Measurements from ENCODE around the gene GDF2.

The GDF2 gene

DNA sequence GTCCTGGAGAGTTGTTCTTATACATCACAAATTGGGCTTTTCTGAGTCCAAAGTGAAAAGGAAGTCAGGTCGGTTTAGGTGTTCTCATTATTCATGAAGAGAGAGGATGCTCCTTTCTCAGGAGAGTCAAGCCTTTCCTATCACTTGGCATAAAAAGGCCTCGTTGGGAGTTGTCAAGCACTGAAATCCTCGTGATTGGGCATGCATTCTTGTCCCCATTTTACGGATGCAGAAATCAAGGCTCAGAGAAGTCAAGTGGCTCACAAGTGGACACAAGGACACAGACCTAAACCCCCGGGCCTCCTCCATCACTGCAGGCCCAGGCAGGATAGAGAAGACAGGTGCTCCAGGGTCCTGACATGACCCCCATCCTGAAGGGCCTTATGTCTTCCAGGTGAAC is 34.5 kb downstream of the GDF2 start:
- DNase-seq, result no peak

DNA sequence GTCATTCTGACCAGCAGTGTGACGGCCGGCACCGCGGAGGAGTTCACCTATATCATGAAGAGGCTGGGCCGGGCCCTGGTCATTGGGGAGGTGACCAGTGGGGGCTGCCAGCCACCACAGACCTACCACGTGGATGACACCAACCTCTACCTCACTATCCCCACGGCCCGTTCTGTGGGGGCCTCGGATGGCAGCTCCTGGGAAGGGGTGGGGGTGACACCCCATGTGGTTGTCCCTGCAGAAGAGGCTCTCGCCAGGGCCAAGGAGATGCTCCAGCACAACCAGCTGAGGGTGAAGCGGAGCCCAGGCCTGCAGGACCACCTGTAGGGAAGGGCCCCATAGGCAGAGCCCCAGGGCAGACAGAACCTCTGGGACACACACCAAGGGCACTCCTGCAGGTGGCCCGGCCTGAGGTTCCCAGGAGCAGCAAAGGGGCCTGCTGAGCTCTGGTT is 34.9 kb downstream of the GDF2 start:
- DNase-seq, result no peak

DNA sequence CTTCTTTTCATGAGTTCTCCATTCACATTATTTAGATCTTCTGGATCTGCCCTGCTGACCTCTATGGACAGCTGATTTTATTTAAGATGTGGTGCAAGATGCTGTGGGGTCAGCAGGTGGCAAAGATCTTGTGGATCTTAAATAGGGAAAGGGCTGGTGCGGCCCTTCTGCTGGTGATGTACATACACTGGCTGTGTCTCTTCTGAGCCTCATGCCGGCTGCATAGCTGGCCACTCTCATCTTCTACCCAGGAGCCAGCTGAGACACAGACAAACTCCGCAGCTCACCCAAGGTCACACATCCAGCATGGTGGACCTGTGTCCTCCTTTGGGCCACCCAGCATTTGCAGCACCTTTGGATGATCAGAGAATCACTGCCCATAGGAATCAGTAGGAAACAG is 35.7 kb downstream of the GDF2 start:
- DNase-seq, result no peak

DNA sequence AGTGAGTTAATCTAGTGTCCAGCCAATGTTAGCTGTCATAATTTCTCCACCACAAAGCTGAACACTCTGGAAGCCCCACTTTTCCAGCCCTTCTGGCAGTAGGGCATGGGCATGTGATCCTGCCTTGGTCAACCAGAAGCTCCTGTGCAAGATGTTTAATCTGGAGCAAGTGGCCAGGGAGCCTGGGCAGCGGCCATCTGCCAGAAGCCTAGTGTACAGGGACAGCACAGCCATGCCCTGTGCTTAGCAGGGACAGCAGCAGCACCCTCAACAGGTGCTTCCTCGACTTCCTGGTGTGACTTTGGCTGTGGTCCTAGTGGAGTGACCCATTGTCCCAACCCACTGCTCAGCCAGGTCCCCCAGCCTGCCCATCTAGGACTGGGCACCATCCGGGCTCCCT is 36.2 kb downstream of the GDF2 start:
- no peak for DNase-seq

DNA sequence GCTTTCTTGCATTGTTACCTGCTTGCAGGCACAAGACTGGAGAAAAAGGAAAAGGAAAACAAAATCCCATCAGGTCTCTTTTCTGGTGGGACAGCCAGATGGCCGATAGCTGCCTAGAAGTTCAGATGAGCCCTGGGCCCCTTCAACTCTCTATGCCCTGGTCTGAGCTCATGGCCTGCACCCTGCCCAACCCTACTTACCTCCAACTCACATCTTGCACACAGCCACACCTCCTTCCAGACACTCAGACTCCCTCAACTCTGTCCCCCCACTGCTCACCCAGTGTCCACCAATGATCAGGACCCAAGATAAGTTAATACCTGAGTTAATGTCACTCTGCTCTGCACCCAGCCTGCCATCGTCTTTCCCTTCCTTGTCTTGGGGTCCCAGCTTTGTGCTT is 36.8 kb downstream of the GDF2 start:
- no peak for DNase-seq

DNA sequence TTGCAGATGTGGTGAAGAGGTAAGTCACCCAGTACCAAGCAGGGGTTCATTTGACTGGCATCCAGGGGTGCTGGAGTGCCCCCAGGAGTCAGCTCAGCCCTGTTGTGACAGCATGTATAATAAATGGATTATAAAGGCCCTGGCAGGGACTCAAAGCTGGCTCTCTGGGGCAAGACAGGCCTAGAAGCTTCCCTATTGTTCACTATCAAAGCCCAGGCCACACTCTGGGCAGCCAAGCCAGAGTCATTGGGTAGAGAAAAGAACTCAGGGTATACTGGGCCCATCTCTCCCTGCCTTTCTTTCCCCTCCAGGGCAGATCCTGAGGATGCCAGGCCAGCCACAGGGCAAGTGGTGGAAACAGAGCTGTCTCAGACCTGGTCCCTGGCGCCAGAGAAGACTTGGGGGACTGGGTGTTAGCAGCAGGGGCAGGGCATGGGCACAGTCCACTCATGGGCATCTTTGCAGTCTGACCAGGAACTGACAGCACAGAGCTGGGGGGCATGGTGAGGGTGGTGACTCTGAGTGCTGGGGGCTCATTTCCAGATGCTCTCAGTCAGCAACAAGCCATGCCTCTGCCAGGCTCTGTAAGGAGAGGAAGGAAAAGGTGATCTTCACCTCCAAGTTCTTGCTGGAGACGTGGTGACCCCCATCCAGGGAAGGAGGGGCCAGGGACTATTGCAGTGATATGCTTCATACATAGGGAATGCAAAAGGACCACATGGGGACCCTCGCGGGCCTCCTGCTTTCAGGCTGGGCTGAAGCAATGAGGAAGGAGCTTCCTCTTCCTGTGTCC is 37.6 kb downstream of the GDF2 start:
- no peak for DNase-seq

DNA sequence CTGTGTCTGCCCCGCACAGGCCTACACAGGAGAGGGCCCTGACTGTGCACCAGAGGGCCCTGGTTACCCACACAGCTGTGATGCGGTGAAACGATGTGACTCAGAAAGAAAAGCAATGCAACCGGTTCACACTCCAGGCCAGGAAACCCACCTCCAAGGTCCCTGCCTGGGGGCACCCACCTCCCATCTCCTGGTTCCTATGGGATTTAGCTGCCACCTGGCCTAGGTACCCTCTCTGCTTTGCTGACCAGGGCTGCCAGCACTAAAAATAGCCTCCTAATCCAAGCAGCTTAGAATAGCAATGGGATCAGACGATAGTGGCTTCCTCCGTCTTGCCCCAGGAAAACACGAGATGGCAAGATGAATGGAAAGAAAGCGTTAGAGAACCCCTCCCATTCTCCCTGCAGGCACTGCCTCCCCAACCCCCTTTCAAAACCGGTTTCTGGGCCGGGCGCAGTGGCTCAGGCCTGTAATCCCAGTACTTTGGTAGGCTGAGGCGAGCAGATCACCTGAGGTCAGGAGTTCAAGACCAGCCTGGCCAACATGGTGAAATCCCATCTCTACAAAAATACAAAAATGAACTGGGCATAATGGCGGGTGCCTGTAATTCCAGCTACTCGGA is 38.3 kb downstream of the GDF2 start:
- no peak for DNase-seq

DNA sequence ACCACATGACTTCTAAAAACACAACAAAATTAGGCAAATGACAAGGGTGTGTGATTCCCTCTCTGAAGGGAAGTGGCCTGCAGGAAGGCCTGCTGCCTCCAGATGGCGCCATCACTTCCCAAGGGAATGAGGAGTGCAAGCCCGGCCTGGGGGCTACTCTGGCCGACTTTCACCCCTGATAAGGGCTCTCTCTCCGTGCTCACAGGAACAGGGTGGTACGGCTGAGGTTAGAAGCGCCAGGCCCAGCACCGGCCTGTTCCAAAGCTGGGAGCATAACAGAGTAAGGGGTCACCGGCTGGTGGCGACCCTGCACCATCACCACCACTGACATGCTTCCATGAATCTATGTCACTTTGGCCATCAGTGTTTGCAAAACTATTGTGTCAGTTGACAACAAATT is 39.0 kb downstream of the GDF2 start:
- DNase-seq, result no peak

DNA sequence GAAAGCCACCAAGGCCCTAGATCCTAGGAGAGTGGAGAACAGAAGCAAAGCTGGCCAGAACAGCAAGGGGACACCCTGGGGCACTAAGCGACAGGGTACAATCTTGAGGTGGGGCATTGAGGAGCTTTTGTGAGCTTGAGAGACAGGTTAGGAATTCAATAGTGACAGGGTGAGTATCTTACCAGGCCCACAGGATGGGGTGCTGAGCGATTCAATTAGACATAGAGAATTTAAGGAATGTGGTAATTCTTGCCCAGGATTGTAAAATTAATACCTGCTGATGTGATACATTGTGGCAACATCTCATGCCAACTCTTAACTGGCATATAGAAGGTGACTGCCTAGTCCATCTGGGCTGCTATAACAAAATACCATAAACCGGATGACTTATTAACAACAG is 39.9 kb downstream of the GDF2 start:
- no peak for DNase-seq

DNA sequence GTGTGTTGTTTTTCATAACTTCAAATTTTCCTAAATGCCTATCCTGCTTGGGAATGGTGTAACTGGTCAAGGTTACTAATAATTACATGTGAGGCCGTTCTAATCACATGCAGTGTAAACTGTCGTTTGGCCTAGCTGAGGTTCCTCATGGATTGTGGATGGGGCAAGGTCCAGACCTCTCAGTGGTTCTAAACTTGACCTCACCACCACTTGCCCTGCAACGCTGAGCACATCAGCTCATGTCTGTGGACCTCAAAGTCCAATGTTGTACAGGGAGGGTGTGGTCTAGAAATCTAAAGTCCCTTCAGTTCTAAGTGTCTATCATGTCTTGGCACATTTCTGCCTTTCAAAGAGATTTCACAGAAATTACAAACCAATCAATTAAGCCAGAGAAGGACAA is 41.5 kb downstream of the GDF2 start:
- DNase-seq, result no peak

DNA sequence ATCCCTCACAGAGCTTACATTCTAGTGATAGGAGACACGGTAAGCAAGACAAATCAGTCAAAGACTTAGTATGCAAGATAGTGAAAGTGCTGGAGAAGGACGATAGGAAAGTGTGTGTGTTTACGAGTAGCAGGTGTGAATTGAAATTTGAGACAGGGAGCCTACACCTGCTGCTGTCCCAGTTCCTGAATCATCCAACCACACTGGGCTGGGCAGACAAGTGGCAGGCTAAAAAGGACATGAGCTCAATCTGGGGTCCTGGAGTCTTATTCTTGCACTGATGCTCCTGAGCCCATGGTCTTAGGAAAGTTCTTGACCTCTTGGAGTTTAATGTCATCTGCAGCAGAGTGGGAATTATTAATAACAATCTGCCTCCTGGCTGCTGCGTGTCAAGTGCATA is 42.1 kb downstream of the GDF2 start:
- DNase-seq, result no peak

DNA sequence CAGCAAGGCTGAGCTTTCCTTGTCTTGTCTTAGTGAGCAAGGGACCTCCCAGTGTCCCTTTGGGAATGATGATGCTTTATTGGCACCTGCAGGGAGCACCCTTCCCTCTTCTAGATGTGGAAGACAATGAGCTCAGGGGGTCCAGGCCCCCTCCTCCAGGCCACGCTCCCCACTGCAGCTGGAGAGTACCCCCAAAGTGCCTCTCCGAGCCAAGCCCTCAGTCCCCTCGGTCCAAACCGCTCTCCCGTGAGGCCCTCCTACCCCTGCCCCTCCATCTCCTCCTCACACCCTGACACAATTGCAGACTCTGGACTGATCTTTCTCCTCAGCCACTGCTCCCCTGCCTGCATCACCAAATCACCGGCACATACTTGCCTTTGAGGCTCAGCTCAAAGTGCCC is 42.7 kb downstream of the GDF2 start:
- no peak for DNase-seq

DNA sequence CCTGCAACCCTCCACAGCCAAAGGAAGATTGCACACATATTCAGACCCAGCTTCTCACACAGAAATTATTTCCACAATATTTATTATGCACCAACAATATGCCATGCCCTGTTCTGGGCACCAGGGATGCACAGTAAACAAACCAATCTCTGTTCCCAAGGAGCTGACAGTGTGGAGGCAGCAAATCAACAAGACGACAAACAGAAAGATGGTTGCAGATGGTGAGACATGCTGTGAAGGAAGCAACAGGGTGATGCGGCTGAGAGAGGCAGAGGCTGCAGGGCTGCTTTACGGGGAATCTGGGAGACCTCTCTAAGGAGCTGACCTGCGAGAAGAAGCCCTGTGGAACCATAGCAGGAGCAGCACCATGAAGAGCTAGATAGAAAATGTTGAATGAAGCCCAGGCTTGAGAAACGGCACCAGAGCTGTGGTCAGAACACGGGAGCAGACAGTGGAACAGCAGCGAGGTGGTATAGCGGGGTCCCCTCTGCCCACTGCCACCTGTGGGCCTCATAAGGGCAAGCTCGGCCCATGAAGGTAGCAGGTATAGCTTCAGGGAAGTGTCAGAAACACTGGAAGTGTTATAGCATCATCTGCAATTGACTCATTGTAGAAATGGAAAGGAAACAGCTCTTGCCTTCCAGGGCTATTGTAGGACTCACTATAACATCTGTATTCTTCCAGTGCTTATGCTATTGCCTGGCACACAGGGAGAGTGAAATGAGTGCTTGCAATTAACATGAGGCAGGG is 43.4 kb downstream of the GDF2 start:
- no peak for DNase-seq

DNA sequence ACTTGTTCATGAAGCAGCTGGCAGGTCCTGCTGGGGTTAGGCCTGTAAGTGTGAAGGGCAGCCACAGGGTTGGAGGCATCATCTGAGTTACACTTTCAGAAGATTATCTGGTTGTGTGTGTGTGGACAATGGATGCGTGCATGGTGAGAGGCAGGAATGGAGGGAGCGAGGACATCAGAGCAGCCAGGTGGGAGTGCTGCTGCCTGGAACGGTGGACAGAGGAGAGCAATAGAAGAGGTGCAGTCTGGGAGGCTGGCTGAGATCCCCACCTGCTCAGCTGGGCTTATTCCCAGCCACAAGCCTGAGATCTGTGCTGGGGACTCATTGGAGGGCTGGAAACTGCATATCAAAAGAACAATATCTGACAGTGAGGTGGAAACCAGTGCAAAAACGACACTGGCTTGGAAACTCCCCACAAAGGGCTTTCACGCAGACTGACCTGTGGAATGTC is 44.0 kb downstream of the GDF2 start:
- DNase-seq, result no peak

DNA sequence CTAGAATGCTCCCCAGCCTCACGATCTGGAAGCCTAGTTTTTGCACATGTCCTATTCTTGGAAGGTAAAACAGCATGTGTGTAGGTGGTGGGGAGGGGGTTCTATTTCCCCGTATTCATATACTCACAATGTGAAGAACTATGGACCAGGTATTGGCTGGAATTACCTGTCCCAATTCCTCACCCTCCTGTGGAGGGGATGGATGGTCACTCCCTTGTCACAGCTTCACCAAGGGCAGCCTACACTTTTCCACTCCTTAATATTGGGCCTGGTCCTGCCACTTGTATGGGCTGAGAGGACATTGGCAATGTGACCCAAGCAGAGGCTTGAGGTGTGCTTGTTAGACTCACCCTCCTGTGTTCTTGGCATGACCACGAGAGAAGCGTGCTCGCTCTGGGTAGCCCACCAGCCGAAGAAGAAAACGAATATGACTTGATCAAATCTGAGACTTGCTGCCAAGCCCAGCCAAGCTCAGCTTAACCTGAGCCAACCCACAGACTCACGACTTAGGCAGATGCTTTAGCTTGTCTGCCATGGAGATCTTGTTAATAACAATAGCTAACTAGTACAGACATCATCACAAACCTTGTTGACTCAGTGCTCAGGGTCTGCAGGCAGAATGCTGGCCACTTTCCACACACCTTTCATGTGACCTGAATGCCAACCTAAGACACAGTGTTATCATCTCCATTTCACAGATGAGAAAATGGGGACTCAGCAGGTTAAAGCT is 44.6 kb downstream of the GDF2 start:
- DNase-seq, result no peak

DNA sequence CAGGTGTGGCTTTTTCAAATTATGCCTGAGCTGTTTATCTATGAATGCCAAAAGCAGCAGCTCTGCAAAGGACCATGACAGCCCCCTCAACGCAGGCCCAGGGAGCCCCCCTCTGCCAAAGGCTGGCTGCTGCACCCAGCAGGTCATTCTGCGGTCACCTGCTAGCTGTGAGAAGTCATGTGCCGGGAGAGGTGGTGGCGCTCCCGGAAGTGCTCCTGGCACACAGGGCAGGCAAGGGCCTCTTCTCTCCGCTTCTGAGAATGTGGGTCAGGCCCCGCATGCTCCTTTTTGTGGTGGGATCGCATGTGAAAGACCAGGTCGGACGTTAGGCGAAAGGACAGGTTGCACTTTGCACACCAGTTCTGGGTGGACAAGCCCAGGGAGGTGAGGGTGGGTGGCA is 45.4 kb downstream of the GDF2 start:
- no peak for DNase-seq

DNA sequence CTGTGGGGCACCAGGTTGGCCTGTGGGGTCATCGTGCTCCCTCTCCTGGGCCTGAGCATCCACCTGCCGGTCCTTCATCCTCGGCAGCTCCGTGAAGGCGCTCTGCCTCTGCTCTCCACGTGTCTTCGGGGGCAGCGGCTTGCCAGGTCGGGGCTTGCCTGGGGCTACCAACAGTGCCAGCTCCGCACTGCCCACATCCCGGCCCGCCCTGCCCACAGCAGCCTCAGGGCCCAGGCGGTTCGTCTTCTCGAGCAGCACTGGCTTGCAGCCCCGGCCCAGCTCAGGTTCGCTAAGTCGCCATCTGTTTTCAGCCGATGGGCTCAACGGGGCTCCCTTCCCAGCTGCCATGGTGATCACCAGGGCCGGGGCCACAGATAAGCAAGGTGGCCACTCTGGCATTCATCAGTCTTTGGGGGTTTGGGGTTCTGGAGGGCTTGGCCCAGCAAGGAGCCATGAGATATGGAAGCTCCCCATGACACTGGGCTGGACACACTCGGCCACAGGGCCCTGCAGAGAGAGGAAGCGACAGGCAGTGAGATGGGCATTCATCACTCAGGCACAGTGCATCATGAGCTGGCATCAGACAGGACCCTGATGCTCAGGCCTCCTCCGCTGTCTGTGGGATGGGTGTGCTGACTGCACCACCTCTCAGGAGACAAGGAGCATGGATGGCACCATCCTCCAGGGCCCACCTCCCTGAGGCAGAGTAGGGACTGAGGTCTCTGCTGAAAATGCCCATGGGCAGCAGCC is 46.4 kb downstream of the GDF2 start:
- DNase-seq, result no peak

DNA sequence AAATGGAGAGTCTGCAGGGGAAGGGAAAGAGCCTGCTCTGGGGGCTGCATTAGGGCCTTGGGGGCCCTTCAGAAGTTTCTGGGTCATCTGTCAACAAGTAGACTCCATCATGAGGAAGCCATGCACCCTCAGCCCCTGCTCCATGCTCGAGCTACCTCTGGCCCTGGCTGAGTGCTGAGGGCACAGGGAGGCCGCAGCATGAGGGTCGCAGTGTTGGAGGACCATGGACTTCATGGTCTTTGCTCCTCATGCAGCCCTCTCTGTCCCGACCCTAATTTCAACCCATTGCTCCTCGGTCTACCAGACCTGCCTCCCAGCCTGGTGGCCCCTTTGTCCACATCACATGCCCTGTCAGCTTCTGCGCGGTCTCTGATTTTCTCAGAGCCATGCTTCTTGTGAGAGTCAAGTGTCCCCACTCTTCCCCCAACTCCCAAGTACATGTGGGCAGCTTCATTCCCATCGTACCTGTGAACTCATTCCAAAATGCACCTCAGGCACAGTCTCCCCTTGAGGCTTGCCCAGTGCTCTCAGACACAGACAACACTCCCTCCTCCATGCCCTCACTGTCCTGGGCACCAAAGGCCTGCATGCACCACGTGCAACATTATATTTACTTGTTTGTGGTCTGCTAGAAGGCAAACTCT is 47.1 kb downstream of the GDF2 start:
- no peak for DNase-seq

DNA sequence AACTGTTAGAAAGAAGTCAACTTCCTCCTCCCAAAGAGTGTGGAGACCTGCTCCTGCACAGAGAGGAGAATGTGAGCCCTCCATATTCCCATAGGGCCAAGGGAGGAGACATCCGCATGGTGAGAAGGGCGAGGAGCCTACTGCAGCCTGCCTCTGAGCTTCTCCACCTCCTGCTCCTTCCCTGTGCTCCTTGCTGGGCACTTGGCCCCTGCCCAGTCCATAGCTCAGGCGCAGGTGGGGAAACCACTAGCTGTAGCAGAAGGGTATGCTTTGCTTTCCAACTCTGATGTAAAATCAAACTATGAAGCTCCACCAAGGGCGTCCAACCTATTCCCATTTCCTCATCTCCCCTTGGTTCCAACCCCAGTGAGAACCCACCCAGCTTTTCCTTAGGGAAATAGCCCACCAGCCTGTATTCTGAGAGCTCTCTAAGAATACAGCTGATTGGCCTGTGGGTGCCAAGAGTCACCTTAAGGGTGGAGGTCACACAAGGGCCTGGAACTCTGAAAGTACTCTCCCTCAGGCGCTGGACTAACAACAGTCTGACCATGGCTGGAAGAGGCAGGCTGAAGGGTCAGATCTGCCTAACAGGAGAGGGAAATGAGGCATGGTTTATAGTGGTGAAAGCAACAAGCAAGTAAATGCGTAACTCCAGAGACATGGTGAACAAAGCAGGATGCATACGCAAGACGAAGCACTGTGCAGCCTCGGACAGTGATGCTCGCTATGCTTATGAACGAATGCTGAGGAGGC is 47.9 kb downstream of the GDF2 start:
- DNase-seq, result no peak

DNA sequence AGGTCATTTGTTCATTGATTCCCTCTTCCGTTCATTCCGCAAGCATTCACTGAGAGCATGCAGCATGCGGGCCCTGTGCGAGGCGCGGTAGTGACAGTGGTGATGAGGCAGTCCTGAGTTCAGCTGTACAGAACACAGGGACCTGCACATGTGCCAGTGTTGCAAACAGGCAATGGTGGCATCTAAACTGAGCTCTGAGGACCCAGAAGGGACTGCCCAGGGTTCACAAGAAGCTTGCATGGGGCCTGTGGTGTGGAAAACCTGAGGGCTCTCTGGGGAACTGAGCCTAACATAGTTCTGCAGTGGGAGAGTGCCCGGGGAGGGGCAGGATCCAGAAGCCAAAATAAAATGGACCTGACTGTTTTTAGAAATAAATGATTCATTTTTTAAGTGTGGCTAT is 48.6 kb downstream of the GDF2 start:
- DNase-seq, result no peak
